HepG2 (cell line): ENCODE results near the gene MVB12A. TPM values are rescaled to one million over a fixed set of nuclear protein-coding genes. Genes with fewer than 3 reads are reported as not detected.

ENCODE experiments used
- ARID4A ChIP-seq: sonication (generic); formaldehyde crosslinking; IDR thresholded peaks from 2 replicates; pipeline ENCODE4 v1.5.0; 2020; ENCODE audit warnings: mild to moderate bottlenecking, missing genetic modification reagents, borderline replicate concordance
- CTCF ChIP-seq: sonication (generic); formaldehyde crosslinking; IDR thresholded peaks from 2 replicates; pipeline ENCODE4 v1.5.0; 2020; ENCODE audit warnings: mild to moderate bottlenecking, missing genetic modification reagents, moderate library complexity
- FOXC1 ChIP-seq: sonication (generic); formaldehyde crosslinking; IDR thresholded peaks from 2 replicates; pipeline ENCODE4 v1.8.0; 2022; ENCODE audit warnings: mild to moderate bottlenecking, missing genetic modification reagents, borderline replicate concordance
- JUN ChIP-seq: sonication (generic); formaldehyde crosslinking; IDR thresholded peaks from 2 replicates; pipeline ENCODE4 v1.4.0; 2020; ENCODE audit warnings: mild to moderate bottlenecking, missing genetic modification reagents
- KDM1A ChIP-seq: IDR thresholded peaks from 2 replicates; pipeline ENCODE4 v1.6.1; 2016; ENCODE audit warnings: missing compliant biosample characterization
- KLF12 ChIP-seq: sonication (generic); formaldehyde crosslinking; IDR thresholded peaks from 2 replicates; pipeline ENCODE4 v1.4.0; 2020; ENCODE audit warnings: missing genetic modification reagents, borderline replicate concordance
- NAIF1 ChIP-seq: sonication (generic); formaldehyde crosslinking; IDR thresholded peaks from 2 replicates; pipeline ENCODE4 v1.5.0; 2020; ENCODE audit warnings: mild to moderate bottlenecking, missing genetic modification reagents, borderline replicate concordance
- PATZ1 ChIP-seq: sonication (generic); formaldehyde crosslinking; IDR thresholded peaks from 2 replicates; pipeline ENCODE4 v1.4.0; 2020; ENCODE audit warnings: missing genetic modification reagents
- PCBP1 ChIP-seq: fragments of 200-400 bp; formaldehyde crosslinking; IDR thresholded peaks from 2 replicates; pipeline ENCODE4 v1.6.1; 2017; ENCODE audit warnings: mild to moderate bottlenecking, low read depth, low read length, borderline replicate concordance
- STAG1 ChIP-seq: sonication (generic); formaldehyde crosslinking; IDR thresholded peaks from 2 replicates; pipeline ENCODE4 v1.4.0; 2020; ENCODE audit warnings: missing genetic modification reagents
- TAF1 ChIP-seq: sonication (generic); formaldehyde crosslinking; IDR thresholded peaks from 2 replicates; pipeline ENCODE4 v1.4.0; 2020; ENCODE audit warnings: missing genetic modification reagents
- ZFP41 ChIP-seq: sonication (generic); formaldehyde crosslinking; IDR thresholded peaks from 2 replicates; pipeline ENCODE4 v1.4.0; 2020; ENCODE audit warnings: mild to moderate bottlenecking, missing genetic modification reagents, borderline replicate concordance
- ZNF18 ChIP-seq: sonication (generic); formaldehyde crosslinking; IDR thresholded peaks from 2 replicates; pipeline ENCODE4 v1.8.0; 2022; ENCODE audit warnings: mild to moderate bottlenecking, missing genetic modification reagents; ENCODE audit not compliant: insufficient replicate concordance
- ZNF224 ChIP-seq: sonication (generic); formaldehyde crosslinking; IDR thresholded peaks from 2 replicates; pipeline ENCODE4 v1.5.0; 2020; ENCODE audit warnings: mild to moderate bottlenecking, missing genetic modification reagents
- ZNF343 ChIP-seq: sonication (generic); formaldehyde crosslinking; IDR thresholded peaks from 2 replicates; pipeline ENCODE4 v1.4.0; 2020; ENCODE audit warnings: mild to moderate bottlenecking, missing genetic modification reagents
- ZNF431 ChIP-seq: sonication (generic); formaldehyde crosslinking; IDR thresholded peaks from 2 replicates; pipeline ENCODE4 v1.9.0; 2022; ENCODE audit warnings: missing genetic modification reagents, low read depth, mild to moderate bottlenecking, borderline replicate concordance
- ZNF577 ChIP-seq: sonication (generic); formaldehyde crosslinking; IDR thresholded peaks from 2 replicates; pipeline ENCODE4 v1.4.0; 2020; ENCODE audit warnings: mild to moderate bottlenecking, low read depth, missing genetic modification reagents, borderline replicate concordance
- ZNF784 ChIP-seq: sonication (generic); formaldehyde crosslinking; IDR thresholded peaks from 2 replicates; pipeline ENCODE4 v1.5.1; 2020; ENCODE audit warnings: missing genetic modification reagents, mild to moderate bottlenecking, borderline replicate concordance
- ZSCAN21 ChIP-seq: sonication (generic); formaldehyde crosslinking; IDR thresholded peaks from 2 replicates; pipeline ENCODE4 v1.8.0; 2022; ENCODE audit warnings: mild to moderate bottlenecking, missing genetic modification reagents, moderate library complexity, borderline replicate concordance
- polyA plus RNA-seq, 8 experiments: library from polyadenylated mRNA; depleted of rRNA in 3 of 8; stranded (reverse) in 7 of 8; unstranded in 1 of 8; fragments of >200 nt; fragmentation: Illumina TruSeq in 4 of 8; extraction: Trizol in 4 of 8; gene quantifications; 2 replicates each; pipeline versions ENCODE4 v1.2.1 to v1.2.3, GENCODE V29; 2011 to 2016; ENCODE audit warnings: low read depth in 4 of 8, missing spikeins in 1 of 8, mixed read lengths in 1 of 8; ENCODE audit not compliant: insufficient read depth in 1 of 8
- total RNA-seq, 5 experiments: library from RNA; depleted of rRNA; stranded (reverse); fragments of >200 nt; fragmentation: Illumina TruSeq; extraction: Trizol; gene quantifications; 2 replicates each; pipeline ENCODE4 v1.2.3, GENCODE V29; 2016; ENCODE audit warnings: low read depth in 1 of 5

The MVB12A gene
- total and polyA plus RNA-seq, 2 of the 13 experiments (the other 11 are each of a cell fraction or from before 2014, with no cell fraction given), result 35.7 to 36.1 TPM

DNA sequence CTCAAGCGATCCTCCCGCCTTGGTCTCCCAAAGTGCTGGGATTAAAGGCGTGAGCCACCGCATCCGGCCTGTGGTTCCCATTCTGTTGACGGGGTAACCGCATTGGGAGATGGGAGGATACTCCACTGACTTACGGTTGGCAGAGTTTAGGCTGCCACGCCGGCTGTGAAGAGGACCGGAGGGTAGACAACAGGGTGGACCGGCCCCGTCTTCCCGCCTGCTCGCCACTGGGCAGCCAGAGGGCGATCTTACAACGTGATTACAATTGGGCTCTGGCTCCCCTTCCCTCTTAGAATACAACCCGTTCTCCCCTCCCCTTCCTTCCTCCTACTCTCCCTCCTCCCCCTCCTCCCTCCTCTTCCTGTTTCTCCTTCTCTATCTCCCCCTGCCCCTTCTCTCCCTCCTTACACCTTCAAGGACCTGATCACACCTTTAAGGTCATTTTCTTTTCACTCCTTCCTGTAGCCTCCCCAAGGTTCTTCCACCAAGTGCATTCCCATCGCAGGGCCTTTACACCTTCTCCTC is 24.9 kb upstream of the MVB12A start (continued):
- TF ChIP-seq PATZ1 (CRISPR knock-in tag), result no peak
- no peak for TF ChIP-seq ZNF343 (CRISPR knock-in tag)
- peak; percentile 34 for TF ChIP-seq STAG1 (CRISPR knock-in tag)
- TF ChIP-seq ZFP41, result no peak
- TF ChIP-seq ZNF431, result no peak
- no peak for TF ChIP-seq ZNF18 (CRISPR knock-in tag)
- no peak for TF ChIP-seq TAF1 (CRISPR knock-in tag)
- TF ChIP-seq KDM1A (CRISPR knock-in tag), result peak; percentile 32; the same call in 1 of the 2 replicates
- TF ChIP-seq ZNF577 (CRISPR knock-in tag), result no peak
- TF ChIP-seq NAIF1 (CRISPR knock-in tag), result no peak
- no peak for TF ChIP-seq ARID4A
- TF ChIP-seq JUN, result no peak
- no peak for TF ChIP-seq ZNF224 (CRISPR knock-in tag)
- TF ChIP-seq ZSCAN21 (CRISPR knock-in tag), result no peak
- TF ChIP-seq ZNF784 (CRISPR knock-in tag), result no peak
- TF ChIP-seq FOXC1 (CRISPR knock-in tag), result no peak
- no peak for TF ChIP-seq KLF12 (CRISPR knock-in tag)
- peak; percentile 68 for TF ChIP-seq CTCF
- 0 out of 2 replicates have a peak, but pooled peaks have one; percentile 35 for TF ChIP-seq PCBP1
